Muscle layer of colon (tissue), 2 donors: ENCODE data around the gene ARHGAP29.
"Not testable (repeated sequence)": the region's sequence is repeated elsewhere in the genome, so short reads cannot be mapped to it uniquely, and the experiment has no call there.

Experiments used
- H3K27ac ChIP-seq: one replicate; pipeline ENCODE4 v1.7.0; 2013; ENCODE audit warnings: low read depth, mild to moderate bottlenecking, low read length, moderate library complexity
- H3K27me3 ChIP-seq, 2 donors: one replicate each; pipeline ENCODE4 v1.7.0; 2013; ENCODE audit warnings: low read length in 2 of 2, mild to moderate bottlenecking in 2 of 2; ENCODE audit not compliant: insufficient read depth in 2 of 2, control insufficient read depth in 1 of 2
- H3K36me3 ChIP-seq: one replicate; pipeline ENCODE4 v1.7.0; 2013; ENCODE audit warnings: mild to moderate bottlenecking, low read length; ENCODE audit not compliant: insufficient read depth
- H3K4me1 ChIP-seq: one replicate; pipeline ENCODE4 v1.7.0; 2013; ENCODE audit warnings: mild to moderate bottlenecking, low read length; ENCODE audit not compliant: insufficient read depth
- H3K4me3 ChIP-seq, 2 donors: one replicate each; pipeline ENCODE4 v1.7.0; 2013; ENCODE audit warnings: low read length in 2 of 2, low read depth in 1 of 2, mild to moderate bottlenecking in 1 of 2, moderate library complexity in 1 of 2
- H3K9ac ChIP-seq: one replicate; pipeline ENCODE4 v1.7.0; 2013; ENCODE audit warnings: low read length
- H3K9me3 ChIP-seq: one replicate; pipeline ENCODE4 v1.7.0; 2013; ENCODE audit warnings: mild to moderate bottlenecking, low read length
- donor health status: abdominal sarcoma.
- donor health status: Adenocarcinoma of cecum.

ARHGAP29 gene

DNA sequence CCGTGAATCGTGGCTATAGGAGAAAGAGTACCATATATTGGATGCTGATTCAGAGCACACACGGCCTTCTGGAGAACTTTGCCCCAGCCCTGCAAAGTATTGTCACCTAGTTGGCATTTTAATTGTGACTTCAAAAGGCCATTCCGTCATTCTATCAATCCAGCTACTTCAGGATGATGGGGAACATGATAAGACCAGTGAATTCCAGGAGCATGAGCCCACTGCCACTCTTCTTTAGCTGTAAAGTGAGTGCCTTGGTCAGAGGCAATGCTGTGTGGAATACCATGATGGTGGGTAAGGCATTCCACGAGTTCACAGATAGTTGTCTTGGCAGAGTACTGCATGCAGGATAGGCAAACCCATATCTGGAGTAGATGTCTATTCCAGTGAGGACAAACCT, 74.1 kb downstream of the ARHGAP29 start:
- not testable (repeated sequence) for H3K4me3 ChIP-seq, H3K9ac ChIP-seq, H3K27me3 ChIP-seq, H3K4me1 ChIP-seq, H3K36me3 ChIP-seq, H3K9me3 ChIP-seq, H3K27ac ChIP-seq

DNA sequence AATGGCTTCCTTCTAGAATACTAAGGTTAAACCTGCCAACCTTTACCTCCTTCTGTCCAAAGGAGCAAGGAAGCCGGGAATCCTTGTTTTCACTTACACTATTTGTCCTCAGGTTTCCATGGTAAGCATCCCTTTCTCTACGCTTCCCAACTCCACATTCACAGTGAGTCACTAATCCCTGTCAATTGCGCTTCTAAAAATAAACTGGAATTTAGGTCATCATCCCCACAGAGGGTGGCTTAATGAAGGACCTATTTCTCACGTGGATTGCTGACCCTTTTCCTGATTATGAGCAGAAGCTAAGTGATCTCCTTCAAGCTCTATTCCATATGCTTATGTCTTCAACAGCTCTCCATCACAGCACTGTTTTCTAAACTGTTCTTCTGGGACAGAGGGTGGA, 76.6 kb downstream of the ARHGAP29 start:
- no peak overlapping the region for H3K4me3 ChIP-seq
- H3K27ac ChIP-seq = no peak overlapping the region
- H3K27me3 ChIP-seq = no peaks in the 10 kb centered on the region
- H3K9me3 ChIP-seq = no peaks in the 10 kb centered on the region
- H3K36me3 ChIP-seq = no peaks in the 10 kb centered on the region
- no peaks in the 10 kb centered on the region for H3K4me1 ChIP-seq
- no peak overlapping the region for H3K9ac ChIP-seq

DNA sequence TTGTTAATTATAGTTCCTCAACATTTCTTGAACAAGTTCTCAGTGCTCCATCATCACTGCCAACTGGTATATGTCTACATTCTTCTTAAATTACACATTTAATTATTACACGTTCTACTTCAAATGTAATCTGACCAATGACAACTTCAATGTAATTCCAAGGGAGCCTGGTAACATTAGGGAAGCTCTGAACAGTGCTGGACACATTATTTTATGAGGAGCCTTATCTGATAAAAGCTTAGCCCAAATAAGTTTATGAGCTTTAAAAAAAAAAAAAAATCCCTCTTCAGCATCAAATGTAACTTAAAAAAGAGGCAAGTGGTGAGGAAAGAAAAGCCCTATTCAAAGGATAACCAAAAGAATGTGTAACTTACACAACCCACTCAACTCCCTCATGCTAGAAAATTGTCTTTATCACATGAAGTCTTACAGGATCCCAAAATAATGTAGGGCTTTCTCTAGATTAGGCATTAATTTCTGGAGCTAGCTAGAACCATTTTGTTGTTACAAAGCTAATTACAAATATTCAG, 81.2 kb downstream of the ARHGAP29 start:
- no peaks in the 10 kb centered on the region for H3K36me3 ChIP-seq
- H3K9me3 ChIP-seq = no peaks in the 10 kb centered on the region
- no peak overlapping the region for H3K4me3 ChIP-seq
- no peaks in the 10 kb centered on the region for H3K27me3 ChIP-seq
- H3K9ac ChIP-seq = no peak overlapping the region
- H3K27ac ChIP-seq = no peak overlapping the region
- H3K4me1 ChIP-seq = no peaks in the 10 kb centered on the region

DNA sequence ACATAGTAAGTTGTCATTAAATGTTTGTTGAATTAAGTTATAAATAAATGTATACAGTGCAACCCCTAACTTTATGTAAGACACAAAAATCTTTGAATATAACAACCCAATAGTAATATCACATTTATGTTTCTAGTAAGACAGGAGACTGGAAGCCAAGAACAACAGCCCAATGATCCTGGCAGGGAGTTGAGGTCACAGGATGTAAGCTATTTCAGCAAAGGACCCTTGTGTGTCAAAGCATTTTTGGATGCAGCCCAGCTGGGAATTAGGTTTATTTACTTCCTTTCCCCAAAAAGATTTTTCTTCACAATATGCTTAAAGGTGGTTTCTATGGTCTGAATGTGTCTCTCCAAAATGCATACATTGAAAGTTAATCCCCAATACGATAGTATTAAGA, 82.4 kb downstream of the ARHGAP29 start:
- H3K27me3 ChIP-seq = no peaks in the 10 kb centered on the region
- H3K27ac ChIP-seq = no peak overlapping the region

DNA sequence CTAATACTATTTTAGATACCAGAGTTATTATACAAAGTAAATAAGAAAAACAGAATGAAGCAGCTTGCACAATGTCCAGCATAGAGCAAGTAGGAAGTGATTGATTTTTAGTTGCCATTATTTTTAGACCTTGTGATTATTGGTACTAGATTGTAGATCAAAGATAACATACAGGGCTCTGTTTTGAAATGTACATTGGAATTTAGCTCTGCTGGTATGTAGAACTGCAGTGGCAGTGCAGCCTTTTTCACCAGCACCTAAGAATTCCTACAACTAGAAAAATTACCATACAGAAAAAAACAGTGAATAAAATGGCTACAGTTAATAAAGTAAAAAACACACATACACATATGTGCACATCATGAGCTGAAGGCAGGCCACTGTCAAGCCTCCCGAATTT, 84.3 kb downstream of the ARHGAP29 start:
- no peaks in the 10 kb centered on the region for H3K36me3 ChIP-seq
- no peaks in the 10 kb centered on the region for H3K4me1 ChIP-seq
- no peak overlapping the region for H3K27ac ChIP-seq
- H3K9ac ChIP-seq = no peak overlapping the region
- no peaks in the 10 kb centered on the region for H3K9me3 ChIP-seq
- H3K4me3 ChIP-seq = no peak overlapping the region
- H3K27me3 ChIP-seq = no peaks in the 10 kb centered on the region

More for the DNA sequence above, 82.4 kb downstream of the ARHGAP29 start:
- H3K9ac ChIP-seq = no peak overlapping the region
- no peaks in the 10 kb centered on the region for H3K36me3 ChIP-seq
- H3K4me1 ChIP-seq = no peaks in the 10 kb centered on the region
- no peaks in the 10 kb centered on the region for H3K9me3 ChIP-seq
- H3K4me3 ChIP-seq = no peak overlapping the region

DNA sequence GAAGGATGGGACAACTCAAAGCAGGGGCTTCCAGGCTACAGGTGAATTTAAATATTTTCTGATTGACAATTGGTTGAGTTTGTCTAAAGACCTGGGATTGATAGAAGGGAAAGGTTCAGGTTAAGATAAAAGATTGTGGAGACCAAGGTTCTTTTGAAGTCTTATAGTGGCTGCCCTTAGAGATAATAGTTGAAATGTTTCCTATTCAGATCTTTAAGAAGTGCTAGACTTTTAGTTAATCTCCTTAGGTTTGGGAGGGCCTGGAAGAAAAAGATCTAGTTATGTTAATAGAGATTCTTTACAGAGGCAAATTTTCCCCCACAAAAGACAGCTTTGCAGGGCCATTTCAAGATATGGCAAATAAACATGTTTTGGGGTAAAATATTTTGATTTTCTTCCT, 88.2 kb downstream of the ARHGAP29 start:
- not testable (repeated sequence) for H3K9ac ChIP-seq, H3K27ac ChIP-seq, H3K27me3 ChIP-seq, H3K36me3 ChIP-seq, H3K9me3 ChIP-seq, H3K4me1 ChIP-seq, H3K4me3 ChIP-seq

DNA sequence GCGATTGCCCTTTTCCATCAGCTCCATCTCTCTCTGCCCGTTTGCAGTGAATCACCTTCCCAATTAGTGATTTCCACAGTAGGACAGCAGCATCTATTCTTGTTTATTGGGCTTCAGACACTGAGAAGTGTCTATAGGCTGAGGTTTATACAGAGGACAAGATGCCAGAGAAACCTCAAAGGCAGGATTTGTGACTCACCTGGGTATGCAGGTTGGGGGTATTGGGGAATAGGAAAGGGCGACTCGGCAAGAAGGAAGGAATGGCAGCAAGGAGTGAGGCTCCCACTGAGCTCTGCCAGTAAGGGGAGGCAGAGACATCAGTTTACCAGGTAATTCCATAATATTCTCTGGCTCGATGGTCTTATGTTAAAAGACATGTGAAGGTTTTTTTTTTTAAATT, 91.1 kb downstream of the ARHGAP29 start:
- H3K27ac ChIP-seq = no peak overlapping the region
- no peak overlapping the region for H3K4me3 ChIP-seq
- H3K27me3 ChIP-seq = no peaks in the 10 kb centered on the region
- no peaks in the 10 kb centered on the region for H3K36me3 ChIP-seq
- H3K9ac ChIP-seq = no peak overlapping the region
- peaks cover 6% of the 10 kb centered on the region for H3K4me1 ChIP-seq
- no peaks in the 10 kb centered on the region for H3K9me3 ChIP-seq

DNA sequence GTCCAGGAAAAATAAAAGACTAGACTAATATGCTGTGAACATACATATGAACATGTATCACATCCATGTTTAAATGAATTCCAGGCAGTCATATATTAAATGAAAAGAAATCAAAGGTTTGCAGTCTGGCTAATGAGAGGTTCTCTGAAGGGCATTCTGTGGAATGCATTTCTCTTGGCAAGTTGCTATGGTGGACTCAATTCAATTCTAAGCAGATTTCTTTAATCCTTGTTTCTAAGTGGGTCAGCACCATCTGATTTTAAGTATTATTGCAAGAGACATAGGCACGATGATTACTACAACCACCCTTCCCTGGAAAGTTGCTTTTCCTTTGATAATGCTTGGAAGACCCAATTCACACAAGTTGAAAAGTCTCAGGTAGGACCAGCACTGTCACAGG, 92.5 kb downstream of the ARHGAP29 start:
- peaks cover 6% of the 10 kb centered on the region for H3K4me1 ChIP-seq
- H3K4me3 ChIP-seq = no peak overlapping the region
- no peak overlapping the region for H3K9ac ChIP-seq
- no peaks in the 10 kb centered on the region for H3K27me3 ChIP-seq
- H3K27ac ChIP-seq = no peak overlapping the region
- H3K9me3 ChIP-seq = no peaks in the 10 kb centered on the region
- no peaks in the 10 kb centered on the region for H3K36me3 ChIP-seq

DNA sequence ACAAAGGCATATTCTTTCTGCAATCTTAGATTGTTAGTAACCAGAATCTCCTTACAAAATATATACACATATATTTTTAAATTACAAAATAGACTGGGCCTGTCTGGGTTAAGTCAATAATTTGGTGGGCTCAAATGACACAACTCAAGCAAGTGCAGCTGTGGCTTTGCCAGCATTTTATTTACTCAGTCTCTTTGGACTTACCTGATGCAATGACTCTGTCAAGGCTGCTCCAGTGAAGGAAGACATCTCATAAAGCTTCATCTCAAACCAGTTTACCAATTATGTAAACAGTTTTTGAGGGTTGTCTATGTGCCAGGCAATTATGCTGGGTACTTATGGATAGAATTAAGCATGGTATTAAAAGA, 93.6 kb downstream of the ARHGAP29 start:
- H3K27me3 ChIP-seq = no peaks in the 10 kb centered on the region
- no peak overlapping the region for H3K9ac ChIP-seq
- no peaks in the 10 kb centered on the region for H3K9me3 ChIP-seq
- H3K4me1 ChIP-seq = peaks cover 6% of the 10 kb centered on the region
- H3K36me3 ChIP-seq = no peaks in the 10 kb centered on the region
- no peak overlapping the region for H3K27ac ChIP-seq
- H3K4me3 ChIP-seq = no peak overlapping the region

DNA sequence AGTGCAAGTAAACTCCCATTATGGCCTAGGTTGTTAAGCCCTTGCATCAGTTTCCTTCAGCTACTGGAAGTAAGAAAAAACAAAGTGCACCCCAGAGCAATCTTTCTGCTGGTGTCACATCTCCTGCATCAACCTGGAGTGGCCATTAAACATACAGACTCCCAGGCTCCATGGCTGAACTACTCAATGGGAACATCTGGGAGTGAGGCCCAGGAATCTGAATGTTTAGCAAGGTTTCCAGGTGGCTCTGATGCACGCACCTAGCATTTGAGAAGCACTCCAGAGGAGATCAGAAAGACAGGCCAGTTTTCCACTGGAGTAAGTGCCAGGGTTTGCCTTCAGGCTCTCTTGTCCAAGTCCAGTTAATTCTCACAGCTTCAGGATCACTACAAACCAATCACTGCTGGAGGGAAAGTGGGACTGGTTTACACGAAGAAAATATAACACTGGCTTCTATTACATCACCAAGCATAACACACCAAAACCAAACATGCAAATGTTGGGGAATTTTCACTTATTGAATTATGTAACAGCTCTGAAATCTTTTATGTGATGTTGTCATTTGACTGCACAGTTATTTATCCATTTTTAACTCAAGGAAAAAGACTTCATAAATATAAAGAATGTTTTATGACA, 94.1 kb downstream of the ARHGAP29 start:
- no peak overlapping the region for H3K9ac ChIP-seq
- H3K4me3 ChIP-seq = no peak overlapping the region
- peaks cover 6% of the 10 kb centered on the region for H3K4me1 ChIP-seq
- no peak overlapping the region for H3K27ac ChIP-seq
- no peaks in the 10 kb centered on the region for H3K27me3 ChIP-seq
- H3K36me3 ChIP-seq = no peaks in the 10 kb centered on the region
- H3K9me3 ChIP-seq = no peaks in the 10 kb centered on the region

DNA sequence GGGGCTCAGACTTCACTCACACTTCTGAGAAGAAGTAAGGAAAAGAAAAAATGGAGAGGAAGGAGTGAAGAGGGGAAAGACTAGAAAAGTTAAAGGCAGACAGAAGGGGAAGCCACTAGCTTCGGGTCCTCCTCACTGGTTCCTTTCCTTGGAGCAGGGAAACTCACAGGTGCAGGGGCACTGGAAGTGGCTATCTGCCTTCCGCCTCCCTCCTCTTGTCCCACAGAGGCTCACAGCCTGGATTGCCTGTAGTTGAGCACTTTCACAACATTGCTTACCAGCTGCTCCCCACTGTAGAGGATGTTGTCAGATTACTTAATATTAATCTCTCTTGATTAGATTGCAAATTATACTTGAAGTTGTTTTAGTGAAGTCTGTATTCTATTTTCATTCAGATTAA, 94.8 kb downstream of the ARHGAP29 start:
- H3K9ac ChIP-seq = no peak overlapping the region
- no peaks in the 10 kb centered on the region for H3K27me3 ChIP-seq
- H3K4me3 ChIP-seq = no peak overlapping the region
- H3K36me3 ChIP-seq = no peaks in the 10 kb centered on the region
- H3K27ac ChIP-seq = no peak overlapping the region
- H3K9me3 ChIP-seq = no peaks in the 10 kb centered on the region
- peaks cover 6% of the 10 kb centered on the region for H3K4me1 ChIP-seq

DNA sequence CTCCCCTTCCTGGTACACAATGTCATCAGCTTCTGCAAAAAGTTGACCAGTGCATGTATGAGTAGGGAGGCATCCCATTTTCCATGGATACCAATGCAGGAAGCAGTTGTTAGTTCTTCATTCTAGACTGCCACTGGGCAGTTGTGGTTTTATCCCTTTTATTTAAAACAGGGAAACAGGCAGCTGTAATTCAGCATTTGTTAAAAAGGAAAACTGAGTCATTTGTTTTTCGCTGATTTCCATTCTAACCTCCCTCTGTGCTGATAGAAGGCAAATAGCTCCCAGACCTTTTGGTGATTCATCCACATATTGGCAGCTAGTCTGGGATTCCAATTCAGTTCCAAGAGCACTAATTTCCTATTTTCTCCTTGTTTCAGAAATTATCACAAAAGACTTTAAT, 95.4 kb downstream of the ARHGAP29 start:
- Histone ChIP-seq H3K36me3 (no peaks in the 10 kb centered on the region), H3K9ac (no peak overlapping the region), H3K9me3 (no peaks in the 10 kb centered on the region), H3K27ac (no peak overlapping the region), H3K4me3 (no peak overlapping the region), H3K4me1 (peaks cover 6% of the 10 kb centered on the region), H3K27me3 (no peaks in the 10 kb centered on the region)
